DMS153 (cell line): ENCODE data around the gene WASF2.
"Not testable (repeated sequence)": the region's sequence is repeated elsewhere in the genome, so short reads cannot be mapped to it uniquely, and the experiment has no call there.

Source experiments
- DNase-seq: peaks from one replicate; lab custom pipeline; 2025; lab: John Stamatoyannopoulos, UW

The WASF2 gene

GRCh38 chr1:27489973-27490741 lies at the start of gene WASF2:
TSS of gene WASF2 (minus strand) at chr1:27490167. CDS start at chr1:27428890, 61,277 bp downstream.
- peak; percentile 97 for DNase-seq

- DNase-seq, result no peak
Measured at GRCh38 chr1:27538793-27539192, 48.8 kb upstream of the WASF2 start.

GRCh38 chr1:27538305-27538676 lies 48.3 kb upstream of the WASF2 start:
- DNase-seq, result not testable (repeated sequence)

- DNase-seq, result peak; percentile 28
Measured at GRCh38 chr1:27536767-27537166, 46.8 kb upstream of the WASF2 start.

GRCh38 chr1:27536010-27536757 lies 46.2 kb upstream of the WASF2 start:
- no peak for DNase-seq

GRCh38 chr1:27535386-27535785 lies 45.4 kb upstream of the WASF2 start:
- DNase-seq, result no peak

GRCh38 chr1:27531959-27532685 lies 42.2 kb upstream of the WASF2 start:
- no peak for DNase-seq

GRCh38 chr1:27530192-27530591 lies 40.2 kb upstream of the WASF2 start:
- DNase-seq, result no peak

GRCh38 chr1:27529704-27530018 lies 39.7 kb upstream of the WASF2 start:
- DNase-seq, result peak; percentile 25

GRCh38 chr1:27528818-27529703 lies 39.1 kb upstream of the WASF2 start:
- DNase-seq, result peak; percentile 83

- DNase-seq, result peak; percentile 97
Measured at GRCh38 chr1:27527890-27528817, 38.2 kb upstream of the WASF2 start.

- peak; percentile 97 for DNase-seq
Measured at GRCh38 chr1:27527223-27527889, 37.4 kb upstream of the WASF2 start.

GRCh38 chr1:27526569-27527222 lies 36.7 kb upstream of the WASF2 start:
- peak; percentile 30 for DNase-seq

- peak; percentile 48 for DNase-seq
Measured at GRCh38 chr1:27525296-27526272, 35.6 kb upstream of the WASF2 start.

- no peak for DNase-seq
Measured at GRCh38 chr1:27523337-27524020, 33.5 kb upstream of the WASF2 start.

GRCh38 chr1:27522432-27523336 lies 32.7 kb upstream of the WASF2 start:
- DNase-seq, result peak; percentile 73
